Stimulated activated CD8-positive, alpha-beta memory T cell treated with anti-CD3 and anti-CD28 coated beads, Interleukin-7, amount 100 ng/mL, for 4 hours (primary cell): ENCODE measurements around the gene CCT7.
"Not testable (repeated sequence)": the region's sequence is repeated elsewhere in the genome, so short reads cannot be mapped to it uniquely, and the experiment has no call there.

Experiments used
- DNase-seq, 2 donors: peaks; one replicate each; pipeline ENCODE4 v3.0.0-alpha.2; 2020; ENCODE audit warnings: low read depth in 2 of 2

CCT7 gene

GRCh38 chr2:73254343-73255006 lies 20.4 kb downstream of the CCT7 start:
- DNase-seq, result no peak

- no peak for DNase-seq
These were observed 21.0 kb downstream of the CCT7 start for GRCh38 chr2:73255007-73255644.

GRCh38 chr2:73255907-73256617 lies 22.0 kb downstream of the CCT7 start:
- no peak for DNase-seq

- no peak for DNase-seq
These were observed 22.5 kb downstream of the CCT7 start for GRCh38 chr2:73256618-73256922.

GRCh38 chr2:73257021-73257420 lies 22.9 kb downstream of the CCT7 start:
- DNase-seq, result no peak

- no peak for DNase-seq
These were observed 23.5 kb downstream of the CCT7 start for GRCh38 chr2:73257425-73258125.

GRCh38 chr2:73258186-73258912 lies 24.2 kb downstream of the CCT7 start:
- DNase-seq, result no peak

GRCh38 chr2:73258913-73259215 lies 24.8 kb downstream of the CCT7 start:
- no peak for DNase-seq

- DNase-seq, result no peak
These were observed 25.2 kb downstream of the CCT7 start for GRCh38 chr2:73259276-73259675.

GRCh38 chr2:73259704-73260337 lies 25.7 kb downstream of the CCT7 start:
- DNase-seq, result no peak

- DNase-seq, result no peak
These were observed 26.4 kb downstream of the CCT7 start for GRCh38 chr2:73260338-73260984.

GRCh38 chr2:73262108-73262651 lies 28.1 kb downstream of the CCT7 start:
- DNase-seq, result no peak

GRCh38 chr2:73262691-73263429 lies 28.8 kb downstream of the CCT7 start:
- not testable (repeated sequence) for DNase-seq

GRCh38 chr2:73263540-73264331 lies 29.6 kb downstream of the CCT7 start:
- no peak for DNase-seq

- no peak for DNase-seq
These were observed 30.2 kb downstream of the CCT7 start for GRCh38 chr2:73264332-73264606.

GRCh38 chr2:73264783-73265182 lies 30.7 kb downstream of the CCT7 start:
- no peak for DNase-seq

GRCh38 chr2:73265298-73266060 lies 31.4 kb downstream of the CCT7 start:
- no peak for DNase-seq

- no peak for DNase-seq
These were observed 32.2 kb downstream of the CCT7 start for GRCh38 chr2:73266061-73266901.
